SK-N-SH (cell line): Measurements from ENCODE around the gene SDHAF4. TPM values are rescaled to one million over a fixed set of nuclear protein-coding genes. Genes with fewer than 3 reads are reported as not detected.

Experiments used
- CTCF ChIA-PET: fragments of 300-600, 350-600 bp; formaldehyde crosslinking; extraction: SDS; loops from one replicate; lab custom pipeline; 2021; lab: Yijun Ruan, JAX
- POLR2A ChIA-PET: fragments of 350-600 bp; sonication (Branson Sonifier 250); formaldehyde crosslinking; extraction: SDS; loops from one replicate; lab custom pipeline; 2020; ENCODE audit warnings: antibody characterized with exemption, inconsistent platforms; lab: Yijun Ruan, JAX
- DNase-seq: peaks from one replicate; pipeline ENCODE4 v3.0.0; 2012
- H2AFZ ChIP-seq: fragments of 200-600 bp; sonication (generic); 2 replicates; pipeline ENCODE4 v1.8.1; 2016; ENCODE audit warnings: antibody characterized with exemption, mild to moderate bottlenecking, low read depth
- H3F3A ChIP-seq: fragments of 200-600 bp; sonication (generic); replicated peaks from 2 replicates; pipeline ENCODE3; 2016; ENCODE audit warnings: antibody characterized with exemption, mild to moderate bottlenecking; ENCODE audit not compliant: insufficient read depth
- H3K27ac ChIP-seq, 2 experiments: fragments of 200-500 bp in 1 of 2; fragments of 200-600 bp in 1 of 2; sonication (Bioruptor generic) in 1 of 2; sonication (generic), shearing (Covaris generic) in 1 of 2; 2 replicates each; pipeline versions ENCODE4 v1.5.1 to v1.6.1; 2014 to 2016; ENCODE audit warnings: low read depth in 2 of 2, inconsistent platforms in 1 of 2, low read length in 1 of 2, mild to moderate bottlenecking in 1 of 2, mixed read lengths in 1 of 2
- H3K27me3 ChIP-seq: fragments of 200-600 bp; sonication (generic), shearing (Covaris generic); 2 replicates; pipeline ENCODE4 v1.6.1; 2016; ENCODE audit warnings: mixed run types; ENCODE audit not compliant: insufficient read depth
- H3K36me3 ChIP-seq, 2 experiments: fragments of 200-500 bp in 1 of 2; fragments of 200-600 bp in 1 of 2; sonication (Bioruptor generic) in 1 of 2; sonication (generic) in 1 of 2; replicated peaks in 1 of 2; 2 replicates each; pipeline versions ENCODE3 to v1.5.1; 2014 to 2016; ENCODE audit warnings: low read length in 1 of 2, mild to moderate bottlenecking in 1 of 2; ENCODE audit not compliant: insufficient read depth in 2 of 2, control insufficient read depth in 1 of 2
- H3K4me1 ChIP-seq, 2 experiments: fragments of 200-500 bp in 1 of 2; fragments of 200-600 bp in 1 of 2; sonication (Bioruptor generic) in 1 of 2; sonication (generic), shearing (Covaris generic) in 1 of 2; 2 replicates each; pipeline versions ENCODE4 v1.5.1 to v1.6.1; 2014 to 2016; ENCODE audit warnings: low read depth in 1 of 2, low read length in 1 of 2, mixed run types in 1 of 2; ENCODE audit not compliant: insufficient read depth in 2 of 2, control insufficient read depth in 1 of 2
- H3K4me2 ChIP-seq: fragments of 200-600 bp; sonication (generic), shearing (Covaris generic); 2 replicates; pipeline ENCODE4 v1.6.1; 2017; ENCODE audit warnings: mixed run types
- H3K4me3 ChIP-seq, 2 experiments: fragments of 200-500 bp in 1 of 2; fragments of 200-600 bp in 1 of 2; sonication (Bioruptor generic) in 1 of 2; sonication (generic), shearing (Covaris generic) in 1 of 2; 2 replicates each; pipeline versions ENCODE4 v1.5.1 to v1.8.1; 2014 to 2016; ENCODE audit warnings: low read depth in 2 of 2, inconsistent platforms in 1 of 2, low read length in 1 of 2, mild to moderate bottlenecking in 1 of 2, mixed read lengths in 1 of 2, moderate library complexity in 1 of 2
- H3K79me2 ChIP-seq: fragments of 200-600 bp; sonication (generic); 2 replicates; pipeline ENCODE4 v1.8.1; 2017; ENCODE audit warnings: mild to moderate bottlenecking; ENCODE audit not compliant: insufficient read depth
- H3K9ac ChIP-seq: fragments of 200-600 bp; sonication (generic); 2 replicates; pipeline ENCODE4 v1.6.1; 2017; ENCODE audit warnings: mixed run types
- H3K9me2 ChIP-seq: fragments of 200-600 bp; sonication (generic); 2 replicates; pipeline ENCODE4 v1.6.1; 2017; ENCODE audit warnings: mixed run types
- H3K9me3 ChIP-seq: fragments of 200-600 bp; sonication (generic); 2 replicates; pipeline ENCODE4 v1.6.1; 2017; ENCODE audit warnings: mixed run types, mild to moderate bottlenecking, moderate library complexity
- H4K20me1 ChIP-seq: fragments of 200-600 bp; sonication (generic); 2 replicates; pipeline ENCODE4 v1.6.1; 2017; ENCODE audit warnings: mild to moderate bottlenecking, mixed run types; ENCODE audit not compliant: insufficient read depth
- CHD2 ChIP-seq: fragments of 150-350 bp; IDR thresholded peaks from 2 replicates; pipeline ENCODE4 v1.6.1; 2018; ENCODE audit warnings: low read length; ENCODE audit not compliant: partially characterized antibody
- ELF1 ChIP-seq: IDR thresholded peaks from 2 replicates; pipeline ENCODE4 v1.4.0; 2012
- EP300 ChIP-seq, 2 experiments: IDR thresholded peaks; 2 replicates each; pipeline versions ENCODE4 v1.4.0 to v1.6.1; 2012; ENCODE audit warnings: borderline replicate concordance in 1 of 2, low read depth in 1 of 2, low read length in 1 of 2
- FOXJ3 ChIP-seq: sonication (generic); formaldehyde crosslinking; IDR thresholded peaks from 2 replicates; pipeline ENCODE4 v1.5.1; 2020; ENCODE audit warnings: mild to moderate bottlenecking, missing genetic modification reagents
- FOXM1 ChIP-seq: IDR thresholded peaks from 2 replicates; pipeline ENCODE4 v1.4.0; 2012; ENCODE audit warnings: low read depth, mild to moderate bottlenecking
- JUND ChIP-seq: IDR thresholded peaks from 2 replicates; pipeline ENCODE4 v1.4.0; 2012
- MAX ChIP-seq: IDR thresholded peaks from 2 replicates; pipeline ENCODE4 v1.4.0; 2012; ENCODE audit warnings: low read depth
- NRF1 ChIP-seq: IDR thresholded peaks from 2 replicates; pipeline ENCODE4 v1.6.1; 2012; ENCODE audit warnings: low read depth, mild to moderate bottlenecking, low read length
- POLR2AphosphoS5 ChIP-seq: IDR thresholded peaks from 2 replicates; pipeline ENCODE4 v1.6.1; 2012; ENCODE audit warnings: low read depth, low read length
- RAD21 ChIP-seq: IDR thresholded peaks from 2 replicates; pipeline ENCODE4 v1.6.1; 2012; ENCODE audit warnings: mild to moderate bottlenecking, low read length
- RCOR1 ChIP-seq: fragments of 150-350 bp; IDR thresholded peaks from 2 replicates; pipeline ENCODE4 v1.6.1; 2017; ENCODE audit warnings: antibody characterized with exemption, low read length
- RXRA ChIP-seq: IDR thresholded peaks from 2 replicates; pipeline ENCODE4 v1.4.0; 2012; ENCODE audit warnings: low read depth, mild to moderate bottlenecking, borderline replicate concordance
- SIN3A ChIP-seq: IDR thresholded peaks from 2 replicates; pipeline ENCODE4 v1.6.1; 2012; ENCODE audit warnings: low read depth, mild to moderate bottlenecking, low read length, moderate library complexity, borderline replicate concordance
- SMC3 ChIP-seq: IDR thresholded peaks from 2 replicates; pipeline ENCODE4 v1.6.1; 2012; ENCODE audit warnings: low read depth, low read length, improper control_type of control experiment
- TAF1 ChIP-seq: IDR thresholded peaks from 2 replicates; pipeline ENCODE4 v1.6.1; 2012; ENCODE audit warnings: low read depth, mild to moderate bottlenecking, low read length, moderate library complexity, borderline replicate concordance
- YY1 ChIP-seq: IDR thresholded peaks from 2 replicates; pipeline ENCODE4 v1.4.0; 2012; ENCODE audit warnings: low read depth, mild to moderate bottlenecking
- polyA plus RNA-seq, 3 experiments: library from polyadenylated mRNA; depleted of rRNA; stranded (reverse); fragments of >200 nt; gene quantifications; 2 replicates each; pipeline ENCODE4 v1.2.3, GENCODE V29; 2012
- TF ChIP-seq, protein P1 (sequence below): IDR thresholded peaks from 2 replicates; pipeline ENCODE4 v1.6.1; 2012; ENCODE audit warnings: mild to moderate bottlenecking, low read depth, low read length, moderate library complexity
- TF ChIP-seq, protein P2 (sequence below): fragments of 150-350 bp; IDR thresholded peaks from 2 replicates; pipeline ENCODE4 v1.6.1; 2017; ENCODE audit warnings: antibody characterized with exemption, low read length, low read depth, borderline replicate concordance
- TF ChIP-seq, protein P3 (sequence below): fragments of 150-350 bp; IDR thresholded peaks from 2 replicates; pipeline ENCODE4 v1.6.1; 2016; ENCODE audit warnings: mild to moderate bottlenecking, low read depth, low read length
- TF ChIP-seq, protein P4 (sequence below): IDR thresholded peaks from 2 replicates; pipeline ENCODE4 v1.4.0; 2012; ENCODE audit warnings: low read depth, borderline replicate concordance

SDHAF4 gene
- polyA plus RNA-seq, 1 of the 3 experiments (the other 2 are of a cell fraction) = 8.6 TPM

- TF ChIP-seq, protein P1, sequence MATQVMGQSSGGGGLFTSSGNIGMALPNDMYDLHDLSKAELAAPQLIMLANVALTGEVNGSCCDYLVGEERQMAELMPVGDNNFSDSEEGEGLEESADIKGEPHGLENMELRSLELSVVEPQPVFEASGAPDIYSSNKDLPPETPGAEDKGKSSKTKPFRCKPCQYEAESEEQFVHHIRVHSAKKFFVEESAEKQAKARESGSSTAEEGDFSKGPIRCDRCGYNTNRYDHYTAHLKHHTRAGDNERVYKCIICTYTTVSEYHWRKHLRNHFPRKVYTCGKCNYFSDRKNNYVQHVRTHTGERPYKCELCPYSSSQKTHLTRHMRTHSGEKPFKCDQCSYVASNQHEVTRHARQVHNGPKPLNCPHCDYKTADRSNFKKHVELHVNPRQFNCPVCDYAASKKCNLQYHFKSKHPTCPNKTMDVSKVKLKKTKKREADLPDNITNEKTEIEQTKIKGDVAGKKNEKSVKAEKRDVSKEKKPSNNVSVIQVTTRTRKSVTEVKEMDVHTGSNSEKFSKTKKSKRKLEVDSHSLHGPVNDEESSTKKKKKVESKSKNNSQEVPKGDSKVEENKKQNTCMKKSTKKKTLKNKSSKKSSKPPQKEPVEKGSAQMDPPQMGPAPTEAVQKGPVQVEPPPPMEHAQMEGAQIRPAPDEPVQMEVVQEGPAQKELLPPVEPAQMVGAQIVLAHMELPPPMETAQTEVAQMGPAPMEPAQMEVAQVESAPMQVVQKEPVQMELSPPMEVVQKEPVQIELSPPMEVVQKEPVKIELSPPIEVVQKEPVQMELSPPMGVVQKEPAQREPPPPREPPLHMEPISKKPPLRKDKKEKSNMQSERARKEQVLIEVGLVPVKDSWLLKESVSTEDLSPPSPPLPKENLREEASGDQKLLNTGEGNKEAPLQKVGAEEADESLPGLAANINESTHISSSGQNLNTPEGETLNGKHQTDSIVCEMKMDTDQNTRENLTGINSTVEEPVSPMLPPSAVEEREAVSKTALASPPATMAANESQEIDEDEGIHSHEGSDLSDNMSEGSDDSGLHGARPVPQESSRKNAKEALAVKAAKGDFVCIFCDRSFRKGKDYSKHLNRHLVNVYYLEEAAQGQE = no peak
- TF ChIP-seq, protein P2, sequence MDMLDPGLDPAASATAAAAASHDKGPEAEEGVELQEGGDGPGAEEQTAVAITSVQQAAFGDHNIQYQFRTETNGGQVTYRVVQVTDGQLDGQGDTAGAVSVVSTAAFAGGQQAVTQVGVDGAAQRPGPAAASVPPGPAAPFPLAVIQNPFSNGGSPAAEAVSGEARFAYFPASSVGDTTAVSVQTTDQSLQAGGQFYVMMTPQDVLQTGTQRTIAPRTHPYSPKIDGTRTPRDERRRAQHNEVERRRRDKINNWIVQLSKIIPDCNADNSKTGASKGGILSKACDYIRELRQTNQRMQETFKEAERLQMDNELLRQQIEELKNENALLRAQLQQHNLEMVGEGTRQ = no peak
- no peak for TF ChIP-seq FOXM1
- TF ChIP-seq RAD21 = no peak
- no peak for TF ChIP-seq ELF1
- no peak for TF ChIP-seq RXRA
- TF ChIP-seq RCOR1 = no peak
- no peak for TF ChIP-seq FOXJ3
- TF ChIP-seq NRF1 = no peak
- TF ChIP-seq YY1 = no peak
- no peak for TF ChIP-seq JUND
- TF ChIP-seq, protein P3, sequence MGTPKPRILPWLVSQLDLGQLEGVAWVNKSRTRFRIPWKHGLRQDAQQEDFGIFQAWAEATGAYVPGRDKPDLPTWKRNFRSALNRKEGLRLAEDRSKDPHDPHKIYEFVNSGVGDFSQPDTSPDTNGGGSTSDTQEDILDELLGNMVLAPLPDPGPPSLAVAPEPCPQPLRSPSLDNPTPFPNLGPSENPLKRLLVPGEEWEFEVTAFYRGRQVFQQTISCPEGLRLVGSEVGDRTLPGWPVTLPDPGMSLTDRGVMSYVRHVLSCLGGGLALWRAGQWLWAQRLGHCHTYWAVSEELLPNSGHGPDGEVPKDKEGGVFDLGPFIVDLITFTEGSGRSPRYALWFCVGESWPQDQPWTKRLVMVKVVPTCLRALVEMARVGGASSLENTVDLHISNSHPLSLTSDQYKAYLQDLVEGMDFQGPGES = no peak
Observed at GRCh38 chr6:70586114-70586513, 19.4 kb downstream of the SDHAF4 start (continued).

DNA sequence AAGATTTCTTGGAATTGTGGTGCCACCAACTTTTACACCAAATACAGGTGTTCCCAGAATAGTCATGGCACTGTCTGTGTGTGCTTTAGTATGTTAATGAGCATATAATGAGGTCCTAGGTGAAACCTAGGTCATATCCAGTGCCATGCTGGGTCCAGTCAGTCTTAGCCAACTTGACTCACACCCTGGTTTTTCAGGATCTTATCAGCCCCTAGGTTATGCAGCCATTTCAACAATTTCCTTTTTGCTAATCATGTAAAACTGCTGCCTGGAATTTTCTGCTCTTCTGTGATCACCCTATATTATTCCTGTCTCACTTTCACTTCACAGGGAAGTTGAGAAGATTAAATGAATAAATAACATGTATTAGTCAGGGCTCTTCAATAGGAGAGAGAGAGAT is 23.7 kb downstream of the SDHAF4 start:
- CTCF ChIA-PET = no interaction called here
- H3K79me2 ChIP-seq = no peaks in the 10 kb centered on the region
- TF ChIP-seq TAF1 = no peak
- TF ChIP-seq, protein P3 = no peak
- TF ChIP-seq MAX = no peak
- TF ChIP-seq SIN3A = no peak
- TF ChIP-seq CHD2 = no peak
- no peak for TF ChIP-seq RXRA
- TF ChIP-seq ELF1 = no peak
- no peak for TF ChIP-seq RAD21
- no peak for TF ChIP-seq POLR2AphosphoS5
- no peak for TF ChIP-seq SMC3
- TF ChIP-seq, protein P1 = no peak
- TF ChIP-seq, protein P4, sequence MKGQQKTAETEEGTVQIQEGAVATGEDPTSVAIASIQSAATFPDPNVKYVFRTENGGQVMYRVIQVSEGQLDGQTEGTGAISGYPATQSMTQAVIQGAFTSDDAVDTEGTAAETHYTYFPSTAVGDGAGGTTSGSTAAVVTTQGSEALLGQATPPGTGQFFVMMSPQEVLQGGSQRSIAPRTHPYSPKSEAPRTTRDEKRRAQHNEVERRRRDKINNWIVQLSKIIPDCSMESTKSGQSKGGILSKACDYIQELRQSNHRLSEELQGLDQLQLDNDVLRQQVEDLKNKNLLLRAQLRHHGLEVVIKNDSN = no peak
- no peak for TF ChIP-seq FOXM1
- no peak for TF ChIP-seq EP300 (IDR thresholded peaks at IDR 0.05; ENCODE audit: borderline replicate concordance in 1 of 2, low read depth in 1 of 2, low read length in 1 of 2)

More for the DNA sequence above, 23.7 kb downstream of the SDHAF4 start:
- H3K27me3 ChIP-seq = no peaks in the 10 kb centered on the region
- H3K9me3 ChIP-seq = no peaks in the 10 kb centered on the region
- H3K36me3 ChIP-seq = peaks cover under 1 to 5% of the 10 kb centered on the region in 2 experiments
- H3K4me1 ChIP-seq = no peaks in the 10 kb centered on the region
- H2AFZ ChIP-seq = no peak overlapping the region
- no peak overlapping the region for H3K9ac ChIP-seq
- no peak overlapping the region for H3K4me3 ChIP-seq
- POLR2A ChIA-PET = no interaction called here
- no peak for DNase-seq
- H4K20me1 ChIP-seq = no peaks in the 10 kb centered on the region
- H3K4me2 ChIP-seq = no peak overlapping the region
- H3F3A ChIP-seq = no peaks in the 10 kb centered on the region
- H3K27ac ChIP-seq = no peak overlapping the region
- H3K9me2 ChIP-seq = no peaks in the 10 kb centered on the region
